CD14-positive monocyte (primary cell): Measurements from ENCODE around the gene RFX1. TPM values are rescaled to one million over a fixed set of nuclear protein-coding genes. Genes with fewer than 3 reads are reported as not detected.
A peak's percentile ranks its signal among the peaks of the same experiment; 100 is the strongest.

Experiments
- DNase-seq, 3 donors: peaks; one replicate each; pipeline ENCODE4 v3.0.0-alpha.2; 2011 to 2022
- H2AFZ ChIP-seq: 2 replicates; pipeline ENCODE4 v1.6.0; 2012; ENCODE audit warnings: mild to moderate bottlenecking, low read depth, low read length, inconsistent platforms; ENCODE audit not compliant: insufficient read depth, poor library complexity, severe bottlenecking
- H3K27ac ChIP-seq, 2 donors: 1 replicate in 1 of 2; 2 replicates in 1 of 2; pipeline ENCODE4 v1.5.1; 2012 to 2013; ENCODE audit warnings: low read length in 2 of 2, control low read depth in 1 of 2, inconsistent platforms in 1 of 2, low read depth in 1 of 2, mild to moderate bottlenecking in 1 of 2
- H3K27me3 ChIP-seq, 2 donors: one replicate each; pipeline versions ENCODE4 v1.6.0 to v1.6.1; 2011 to 2013; ENCODE audit warnings: low read length in 2 of 2; ENCODE audit not compliant: control insufficient read depth in 2 of 2, insufficient read depth in 2 of 2
- H3K36me3 ChIP-seq, 2 donors: replicated peaks in 1 of 2; 1 replicate in 1 of 2; 2 replicates in 1 of 2; pipeline versions ENCODE4 v1.5.1 to v1.6.1; 2012 to 2013; ENCODE audit warnings: low read length in 2 of 2, control low read depth in 1 of 2, inconsistent platforms in 1 of 2, mild to moderate bottlenecking in 1 of 2; ENCODE audit not compliant: insufficient read depth in 2 of 2, control insufficient read depth in 1 of 2
- H3K4me1 ChIP-seq, 2 donors: 1 replicate in 1 of 2; 2 replicates in 1 of 2; pipeline versions ENCODE4 v1.5.1 to v1.6.1; 2012 to 2013; ENCODE audit warnings: low read length in 2 of 2, control low read depth in 1 of 2, inconsistent platforms in 1 of 2, mild to moderate bottlenecking in 1 of 2, moderate library complexity in 1 of 2; ENCODE audit not compliant: insufficient read depth in 2 of 2, control insufficient read depth in 1 of 2
- H3K4me2 ChIP-seq: replicated peaks from 2 replicates; pipeline ENCODE3; 2012; ENCODE audit warnings: low read length, moderate library complexity, mild to moderate bottlenecking; ENCODE audit not compliant: poor library complexity, severe bottlenecking; ENCODE audit errors: extremely low read depth
- H3K4me3 ChIP-seq, 3 experiments: fragments of 200-600 bp in 1 of 3; sonication (generic) in 1 of 3; replicated peaks in 1 of 3; 1 replicate in 2 of 3; 2 replicates in 1 of 3; pipeline ENCODE4 v1.5.1; 2011 to 2013; ENCODE audit warnings: low read length in 3 of 3, mild to moderate bottlenecking in 3 of 3, control low read depth in 2 of 3, low read depth in 2 of 3, inconsistent platforms in 1 of 3, moderate library complexity in 1 of 3
- H3K79me2 ChIP-seq: 2 replicates; pipeline ENCODE4 v1.6.0; 2012; ENCODE audit warnings: mild to moderate bottlenecking, control low read depth, inconsistent platforms, low read length, moderate library complexity; ENCODE audit not compliant: insufficient read depth
- H3K9ac ChIP-seq: 2 replicates; pipeline ENCODE4 v1.6.0; 2017; ENCODE audit warnings: low read length, mild to moderate bottlenecking; ENCODE audit not compliant: insufficient read depth, poor library complexity, severe bottlenecking
- H3K9me3 ChIP-seq, 2 donors: replicated peaks in 1 of 2; 1 replicate in 1 of 2; 2 replicates in 1 of 2; pipeline versions ENCODE4 v1.5.1 to v1.6.1; 2012 to 2013; ENCODE audit warnings: low read length in 2 of 2, control low read depth in 1 of 2; ENCODE audit not compliant: control insufficient read depth in 1 of 2, insufficient read depth in 1 of 2
- H4K20me1 ChIP-seq: 2 replicates; pipeline ENCODE4 v1.6.0; 2012; ENCODE audit warnings: mild to moderate bottlenecking, low read length, control low read depth, moderate library complexity; ENCODE audit not compliant: insufficient read depth
- H3K27ac Mint-ChIP-seq, 7 donors: one replicate each; pipeline ENCODE4 v1.8.0; 2020; ENCODE audit warnings: mild to moderate bottlenecking in 7 of 7, mixed read lengths in 7 of 7, moderate library complexity in 6 of 7, inconsistent platforms in 2 of 7
- H3K27me3 Mint-ChIP-seq, 3 donors: one replicate each; pipeline ENCODE4 v1.8.0; 2021 to 2022; ENCODE audit warnings: low read depth in 3 of 3, mild to moderate bottlenecking in 3 of 3, mixed read lengths in 3 of 3, moderate library complexity in 3 of 3, inconsistent platforms in 1 of 3
- H3K36me3 Mint-ChIP-seq, 2 donors: one replicate each; pipeline ENCODE4 v1.8.0; 2020; ENCODE audit warnings: mixed read lengths in 2 of 2, inconsistent platforms in 1 of 2, mild to moderate bottlenecking in 1 of 2
- H3K4me1 Mint-ChIP-seq: one replicate; pipeline ENCODE4 v1.8.0; 2020; ENCODE audit warnings: mild to moderate bottlenecking, mixed read lengths
- H3K4me3 Mint-ChIP-seq, 2 donors: one replicate each; pipeline ENCODE4 v1.8.0; 2020; ENCODE audit warnings: mild to moderate bottlenecking in 2 of 2, mixed read lengths in 2 of 2, moderate library complexity in 1 of 2
- H3K9me3 Mint-ChIP-seq, 7 donors: one replicate each; pipeline ENCODE4 v1.8.0; 2020 to 2022; ENCODE audit warnings: mixed read lengths in 7 of 7, mild to moderate bottlenecking in 6 of 7, moderate library complexity in 6 of 7, inconsistent platforms in 2 of 7
- CTCF ChIP-seq: fragments of 200-600 bp; IDR thresholded peaks from one replicate; pipeline ENCODE4 v1.8.0; 2022; ENCODE audit warnings: antibody characterized with exemption, mild to moderate bottlenecking
- WGBS: methylation state at CpG from one replicate; pipeline ENCODE4 v1.1.5; 2013; ENCODE audit warnings: missing lambda C conversion rate; ENCODE audit not compliant: insufficient coverage; 5-methylcytosine and 5-hydroxymethylcytosine counted together
- intact Hi-C, 2 donors: fragments of 100-400 bp; cut with micrococcal nuclease; formaldehyde crosslinking; loops; one replicate each; pipeline versions ENCODE4 v1.15.0 to v1.15.1; 2023
- polyA plus RNA-seq, 3 donors: library from polyadenylated mRNA; depleted of rRNA in 1 of 3; unstranded in 2 of 3; stranded (reverse) in 1 of 3; fragments of 300-500 nt in 2 of 3; fragments of >200 nt in 1 of 3; fragmentation: Illumina TruSeq in 2 of 3; gene quantifications; 1 replicate in 2 of 3; 2 replicates in 1 of 3; pipeline ENCODE4 v1.2.3, GENCODE V29; 2012 to 2021

The RFX1 gene
- polyA plus RNA-seq, 3 donors, result 0.89 to 12.8 (median 0.95) TPM

GRCh38 chr19:13961826-13962698 is 44.1 kb downstream of the RFX1 start:
- H3K9me3 ChIP-seq, result no peaks in the 10 kb centered on the region
- H3K4me1 ChIP-seq, result no peaks in the 10 kb centered on the region
- H3K4me3 ChIP-seq, result no peak overlapping the region
- H2AFZ ChIP-seq, result no peak overlapping the region
- no peak overlapping the region for H3K27ac ChIP-seq
- H3K9ac ChIP-seq, result no peak overlapping the region
- H3K4me3 Mint-ChIP-seq, result no peak overlapping the region
- H3K79me2 ChIP-seq, result no peaks in the 10 kb centered on the region
- peaks cover 48 to 80% of the 10 kb centered on the region in 2 donors for H3K36me3 Mint-ChIP-seq
- 90% methylated on average over 43 of the region's 55 CpGs for WGBS
- no peaks in the 10 kb centered on the region for H3K4me1 Mint-ChIP-seq
- H3K4me2 ChIP-seq, result no peak overlapping the region
- no peaks in the 10 kb centered on the region for H3K27me3 Mint-ChIP-seq
- TF ChIP-seq CTCF, result no peak
- H3K9me3 Mint-ChIP-seq, result no peaks in the 10 kb centered on the region
- no peak overlapping the region for H3K27ac Mint-ChIP-seq
- H3K36me3 ChIP-seq, result peaks cover 78 to 95% of the 10 kb centered on the region in 2 donors
- H3K27me3 ChIP-seq, result no peaks in the 10 kb centered on the region
- intact Hi-C loops, result no loop called here
- H4K20me1 ChIP-seq, result peaks cover 12% of the 10 kb centered on the region
- no peak for DNase-seq

GRCh38 chr19:13960863-13961784 is 45.0 kb downstream of the RFX1 start:
- Histone ChIP-seq H2AFZ (no peak overlapping the region), H3K79me2 (peaks cover under 1% of the 10 kb centered on the region), H3K27ac (no peak overlapping the region), H3K4me1 (no peaks in the 10 kb centered on the region), H3K4me2 (no peak overlapping the region), H3K9me3 (no peaks in the 10 kb centered on the region), H3K4me3 (no peak overlapping the region), H3K36me3 (peaks cover 78 to 95% of the 10 kb centered on the region in 2 donors), H3K9ac (no peak overlapping the region), H3K27me3 (no peaks in the 10 kb centered on the region), H4K20me1 (peaks cover 15% of the 10 kb centered on the region)
- peak overlapping the region in 2 of 7 donors; percentile 14 to 77 for H3K27ac Mint-ChIP-seq
- 96% methylated on average over 23 of the region's 39 CpGs for WGBS
- intact Hi-C loops, result no loop called here
- no peaks in the 10 kb centered on the region for H3K27me3 Mint-ChIP-seq
- DNase-seq, result no peak
- no peak overlapping the region for H3K4me3 Mint-ChIP-seq
- TF ChIP-seq CTCF, result no peak
- H3K9me3 Mint-ChIP-seq, result no peaks in the 10 kb centered on the region
- H3K36me3 Mint-ChIP-seq, result peaks cover 54 to 80% of the 10 kb centered on the region in 2 donors
- H3K4me1 Mint-ChIP-seq, result no peaks in the 10 kb centered on the region
